GM21737 (cell line): ENCODE data around the gene NLN.
"Not testable (repeated sequence)": the region's sequence is repeated elsewhere in the genome, so short reads cannot be mapped to it uniquely, and the experiment has no call there.

Experiments used
- ATAC-seq: cut with Tn5 transposase; IDR thresholded peaks from one replicate; pipeline ENCODE4 v1.9.1; 2021; ENCODE audit warnings: mild to moderate bottlenecking, moderate library complexity; ENCODE audit not compliant: unreplicated experiment

NLN gene

DNA sequence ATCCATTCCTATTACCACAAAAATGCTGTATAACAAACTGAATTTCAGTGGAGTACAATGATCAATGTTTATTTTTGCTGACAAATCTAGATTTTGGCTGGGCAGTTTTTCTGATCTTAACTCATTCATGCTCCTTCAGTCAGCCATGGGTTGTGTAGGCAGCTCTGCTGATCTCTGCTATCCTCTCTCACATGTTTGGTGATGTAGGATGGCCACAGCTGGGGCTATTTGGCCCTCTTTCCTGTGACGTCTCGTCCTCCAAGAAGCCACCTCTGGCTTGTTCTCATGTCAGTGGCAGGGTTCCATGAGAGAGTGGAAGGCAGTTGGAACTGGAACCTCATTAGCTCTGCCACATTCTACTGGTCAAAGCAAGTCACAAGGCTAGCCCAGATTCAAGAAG is 8.9 kb downstream of the NLN start:
- ATAC-seq: no peak

DNA sequence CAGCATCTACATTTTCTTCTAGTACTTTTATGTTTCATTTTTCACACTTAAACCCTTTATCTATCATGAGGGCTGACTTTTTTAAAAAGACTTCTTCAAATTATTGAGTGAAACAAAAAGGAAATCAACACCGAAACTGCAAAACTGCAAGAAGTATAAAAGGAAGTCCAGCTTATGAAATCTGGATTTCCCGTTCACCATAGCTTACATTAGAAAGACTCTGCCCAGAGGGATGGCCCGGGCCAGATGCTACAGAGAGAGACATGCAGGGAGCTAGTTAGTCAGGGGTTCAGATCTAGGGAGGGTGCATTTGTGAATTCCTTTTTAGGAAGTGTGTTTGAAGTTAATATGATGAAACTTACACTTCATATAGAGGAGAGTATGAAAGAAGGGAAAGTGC is 10.0 kb downstream of the NLN start:
- ATAC-seq: not testable (repeated sequence)

DNA sequence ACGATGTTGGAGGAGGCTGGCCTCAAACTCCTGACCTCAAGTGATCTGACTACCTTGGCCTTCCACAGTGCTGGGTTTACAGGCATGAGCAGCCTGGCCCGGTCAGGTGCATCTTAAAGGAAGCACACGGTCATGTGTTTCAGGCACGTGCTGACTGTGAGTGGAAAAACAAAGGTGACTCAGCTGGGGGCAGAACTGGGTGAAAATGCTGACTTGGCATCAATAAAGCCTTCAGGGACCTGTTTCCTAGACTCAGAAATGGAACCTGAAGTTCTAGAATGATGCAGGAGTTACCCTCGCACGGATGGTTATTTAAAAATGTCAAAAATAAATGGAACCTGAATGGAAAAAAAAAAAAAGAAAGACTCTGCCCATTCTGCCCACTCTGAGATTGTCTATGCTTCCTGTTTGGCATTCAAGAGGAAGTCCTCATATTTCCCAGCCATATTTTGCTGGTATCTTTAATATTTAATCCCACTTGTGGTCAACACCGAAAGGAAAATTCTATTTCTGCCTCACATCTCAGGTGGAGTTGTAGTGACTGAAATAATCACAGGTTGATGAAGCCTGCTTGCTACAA is 12.3 kb downstream of the NLN start:
- ATAC-seq: not testable (repeated sequence)

DNA sequence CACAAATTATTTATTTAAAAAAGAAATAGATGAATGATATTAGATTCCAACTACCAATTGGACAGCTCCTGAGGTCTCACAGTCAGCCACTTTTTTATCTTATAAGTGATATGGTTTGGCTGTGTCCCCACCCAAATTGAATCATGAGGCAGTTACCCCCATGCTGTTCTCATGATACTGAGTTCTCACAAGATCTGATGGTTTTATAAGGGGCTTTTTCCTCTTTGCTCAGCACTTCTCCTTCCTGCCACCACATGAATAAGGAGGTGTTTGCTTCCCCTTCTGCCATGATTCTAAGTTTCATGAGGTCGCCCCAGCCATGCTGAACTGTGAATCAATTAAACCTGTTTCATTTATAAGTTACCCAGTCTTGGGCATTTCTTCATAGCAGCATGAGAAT is 12.9 kb downstream of the NLN start:
- ATAC-seq: no peak

DNA sequence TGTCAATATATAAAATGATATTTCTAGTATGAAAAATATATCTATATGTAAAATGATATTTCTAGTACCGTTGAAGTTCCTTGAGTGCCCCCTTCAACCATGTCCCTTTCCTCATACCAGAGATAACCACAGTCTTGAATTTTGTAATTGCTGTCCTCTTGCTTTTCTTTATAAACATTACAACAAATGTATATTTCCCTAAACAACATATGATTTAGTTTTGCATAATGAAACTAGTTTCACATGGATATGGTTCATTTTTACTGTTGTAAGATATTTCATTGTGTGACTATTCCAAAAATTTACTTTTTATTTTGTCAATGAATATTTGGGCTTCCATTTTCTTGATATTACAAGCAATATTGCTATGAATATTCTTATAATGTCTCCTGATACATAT is 14.0 kb downstream of the NLN start:
- ATAC-seq: no peak

DNA sequence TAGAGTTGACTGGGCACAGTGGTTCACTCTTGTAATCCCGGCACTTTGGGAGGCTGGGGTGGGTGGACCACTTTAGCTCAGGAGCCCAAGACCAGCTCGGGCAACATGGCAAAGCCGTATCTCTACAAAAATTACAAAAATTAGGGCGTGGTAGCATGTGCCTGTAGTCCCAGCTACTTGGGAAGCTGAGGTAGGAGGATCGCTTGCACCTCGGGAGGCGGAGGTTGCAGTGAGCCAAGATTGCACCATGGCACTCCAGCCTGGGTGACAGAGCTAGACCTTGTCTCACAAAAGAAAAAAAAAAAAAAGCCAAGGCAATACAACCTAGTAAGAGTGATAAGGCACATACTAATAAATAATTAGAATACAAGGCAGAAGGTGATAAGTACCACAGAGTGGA is 15.8 kb downstream of the NLN start:
- no peak for ATAC-seq

DNA sequence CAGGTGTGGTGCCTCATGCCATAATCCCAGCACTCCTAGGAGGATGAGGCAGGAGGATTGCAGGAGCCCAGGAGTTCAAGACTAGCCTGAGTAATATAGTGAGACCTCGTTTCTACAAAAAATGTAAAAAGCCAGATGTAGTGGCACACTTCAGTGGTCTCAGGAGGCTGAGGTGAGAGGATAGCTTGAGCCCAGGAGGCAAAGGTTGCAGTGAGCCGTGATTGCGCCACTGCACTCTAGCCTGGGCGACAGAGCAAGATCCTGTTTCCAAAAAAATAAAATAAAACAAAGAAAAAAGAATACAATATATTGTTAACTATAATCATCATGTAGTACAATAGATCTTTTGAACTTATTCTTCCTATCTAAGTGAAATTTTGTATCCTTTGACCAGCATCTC is 16.3 kb downstream of the NLN start:
- no peak for ATAC-seq

DNA sequence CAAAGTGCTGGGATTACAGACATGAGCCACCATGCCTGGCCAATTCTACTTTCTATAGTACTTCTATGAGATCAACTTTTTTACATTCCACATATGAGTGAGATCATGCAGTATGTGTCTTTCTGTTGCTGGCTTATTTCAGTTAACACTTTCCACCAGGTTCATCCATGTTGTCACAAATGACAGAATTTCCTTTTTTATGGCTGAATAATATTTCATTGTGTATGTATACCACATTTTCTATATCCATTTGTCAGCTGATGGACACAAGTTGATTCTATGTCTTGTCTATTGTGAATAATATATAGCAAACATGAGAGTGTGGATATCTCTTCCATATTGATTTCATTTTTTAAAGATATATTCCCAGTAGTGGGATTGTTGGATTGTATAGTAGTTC is 17.2 kb downstream of the NLN start:
- ATAC-seq: no peak

DNA sequence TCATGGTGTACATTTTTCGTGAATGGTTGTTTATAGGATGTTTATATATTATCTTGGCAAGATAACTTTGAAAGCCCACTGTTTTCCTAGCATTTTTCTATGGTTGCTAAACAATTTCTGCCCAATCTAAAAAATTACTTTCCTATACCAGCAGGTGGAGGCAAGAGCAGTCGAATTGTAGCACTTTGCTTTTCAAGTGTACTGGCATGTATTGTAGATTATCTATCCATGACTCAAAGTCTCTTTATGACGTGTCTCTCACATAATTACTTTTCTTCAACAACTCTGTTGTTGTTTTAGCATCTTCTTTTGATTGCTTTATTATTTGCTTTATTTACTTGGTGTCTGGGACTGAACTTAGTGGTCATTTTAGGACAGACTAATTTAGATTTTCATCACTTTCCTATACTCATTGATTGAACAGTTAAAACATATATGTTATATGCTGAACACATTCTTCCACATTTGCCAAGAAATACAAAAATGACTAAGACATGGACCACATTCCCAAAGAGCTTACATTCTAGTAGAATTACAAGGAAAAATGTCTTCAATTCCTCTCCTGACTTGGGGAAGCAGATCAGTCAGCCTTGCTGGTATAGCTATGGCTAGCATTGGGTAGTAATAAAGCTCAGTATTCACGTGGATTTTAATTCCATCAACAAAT is 20.7 kb downstream of the NLN start:
- ATAC-seq: peak; percentile 74

DNA sequence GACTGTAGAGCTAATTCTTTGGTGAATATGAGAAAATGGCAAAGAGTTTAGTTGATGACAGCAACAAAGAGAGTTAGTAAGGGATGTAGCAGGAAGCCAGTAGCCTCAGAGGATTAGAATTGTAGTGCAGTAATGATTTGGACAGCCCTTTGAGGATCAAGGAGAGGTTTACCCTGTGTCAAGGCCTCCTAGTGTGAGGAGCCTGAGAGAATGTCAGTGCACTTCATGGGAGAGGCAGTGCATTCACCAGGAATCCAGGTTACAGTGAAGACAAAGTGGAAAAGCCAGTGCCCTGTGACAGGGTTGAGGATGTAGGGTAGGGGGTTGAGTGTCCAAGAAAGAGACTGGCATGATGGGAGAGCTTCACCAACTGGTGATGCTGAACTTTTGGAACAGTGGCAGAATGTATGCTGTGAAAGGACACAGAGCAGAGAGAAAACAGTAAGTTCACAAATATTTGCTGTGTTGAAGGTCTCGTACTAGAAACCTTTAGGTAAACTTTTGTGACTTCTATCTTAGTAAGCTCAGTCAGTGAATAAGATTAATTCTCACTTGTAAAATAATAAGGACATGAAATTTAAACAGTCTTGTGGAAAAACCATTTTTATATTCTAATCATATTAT is 27.3 kb downstream of the NLN start:
- no peak for ATAC-seq

DNA sequence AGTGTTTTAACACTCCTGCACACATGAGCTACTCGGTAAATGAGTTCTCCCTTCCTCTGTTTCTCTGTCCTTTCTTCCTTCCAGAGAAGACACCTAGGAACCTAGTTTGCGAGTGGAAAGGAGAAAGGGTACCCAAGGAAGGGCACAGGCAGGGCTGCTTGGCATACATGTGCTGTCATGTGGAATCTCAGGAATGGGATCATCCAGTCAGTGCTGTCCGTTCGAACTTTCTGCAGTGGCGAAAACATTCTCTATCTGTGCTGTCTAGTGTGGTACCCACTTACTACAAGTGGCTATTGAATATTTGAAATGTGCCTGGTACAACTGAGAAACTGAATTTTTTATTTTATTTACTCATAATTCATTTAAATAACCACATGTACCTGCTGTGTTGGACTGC is 28.0 kb downstream of the NLN start:
- no peak for ATAC-seq

DNA sequence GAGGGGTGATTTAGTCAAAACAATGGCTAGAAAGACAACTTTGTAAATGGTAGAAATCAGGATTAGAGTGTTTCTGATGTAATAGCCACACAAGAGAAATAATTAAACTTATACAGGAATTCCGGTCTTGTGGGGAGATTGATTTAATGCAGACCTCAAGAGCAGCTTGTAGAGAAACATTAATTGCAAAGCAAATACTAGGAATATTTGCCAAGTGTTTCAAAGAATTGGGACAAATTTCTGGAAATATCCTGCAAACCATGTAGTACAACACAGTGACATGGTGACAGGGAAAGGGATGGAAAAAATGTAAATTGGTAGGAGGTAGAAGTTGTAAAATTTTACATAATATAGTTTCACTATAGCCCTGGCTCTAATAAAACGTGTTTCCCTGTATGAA is 28.9 kb downstream of the NLN start:
- no peak for ATAC-seq

DNA sequence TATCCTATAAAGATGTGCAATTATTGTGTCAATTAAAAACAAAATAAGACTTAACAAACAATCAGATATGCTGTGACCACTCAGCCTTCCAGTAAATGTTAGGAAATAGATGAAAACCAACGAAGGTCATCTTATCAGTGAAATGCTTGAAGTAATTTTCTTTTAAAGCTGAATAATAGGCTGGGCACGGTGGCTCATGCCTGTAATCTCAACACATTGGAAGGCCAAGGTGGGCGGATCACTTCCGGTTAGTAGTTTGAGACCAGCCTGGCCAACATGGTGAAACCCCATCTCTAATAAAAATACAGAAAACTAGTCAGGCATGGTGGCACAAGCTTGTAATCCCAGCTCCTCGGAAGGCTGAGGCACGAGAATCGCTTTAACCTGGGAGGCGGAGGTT is 31.2 kb downstream of the NLN start:
- no peak for ATAC-seq

DNA sequence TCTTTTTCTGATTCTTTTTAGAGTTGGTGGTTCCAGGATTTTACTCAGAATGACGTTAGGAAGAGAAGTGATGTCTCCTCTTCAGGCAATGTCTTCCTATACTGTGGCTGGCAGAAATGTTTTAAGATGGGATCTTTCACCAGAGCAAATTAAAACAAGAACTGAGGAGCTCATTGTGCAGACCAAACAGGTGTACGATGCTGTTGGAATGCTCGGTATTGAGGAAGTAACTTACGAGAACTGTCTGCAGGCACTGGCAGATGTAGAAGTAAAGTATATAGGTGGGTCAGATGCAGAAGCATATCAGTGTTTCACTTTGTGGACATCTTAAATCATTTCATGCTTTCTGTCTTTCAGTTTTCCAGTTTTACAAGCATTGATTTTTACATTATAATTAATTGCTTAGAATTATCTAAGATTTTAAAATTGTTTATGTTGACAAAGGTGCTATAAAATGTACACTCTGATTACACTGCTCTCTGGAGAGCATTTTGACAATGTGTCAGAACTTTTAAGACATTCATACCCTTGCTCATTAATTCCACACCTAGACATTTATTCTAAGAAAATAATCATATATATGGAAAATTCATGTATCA is 36.6 kb downstream of the NLN start:
- no peak for ATAC-seq

DNA sequence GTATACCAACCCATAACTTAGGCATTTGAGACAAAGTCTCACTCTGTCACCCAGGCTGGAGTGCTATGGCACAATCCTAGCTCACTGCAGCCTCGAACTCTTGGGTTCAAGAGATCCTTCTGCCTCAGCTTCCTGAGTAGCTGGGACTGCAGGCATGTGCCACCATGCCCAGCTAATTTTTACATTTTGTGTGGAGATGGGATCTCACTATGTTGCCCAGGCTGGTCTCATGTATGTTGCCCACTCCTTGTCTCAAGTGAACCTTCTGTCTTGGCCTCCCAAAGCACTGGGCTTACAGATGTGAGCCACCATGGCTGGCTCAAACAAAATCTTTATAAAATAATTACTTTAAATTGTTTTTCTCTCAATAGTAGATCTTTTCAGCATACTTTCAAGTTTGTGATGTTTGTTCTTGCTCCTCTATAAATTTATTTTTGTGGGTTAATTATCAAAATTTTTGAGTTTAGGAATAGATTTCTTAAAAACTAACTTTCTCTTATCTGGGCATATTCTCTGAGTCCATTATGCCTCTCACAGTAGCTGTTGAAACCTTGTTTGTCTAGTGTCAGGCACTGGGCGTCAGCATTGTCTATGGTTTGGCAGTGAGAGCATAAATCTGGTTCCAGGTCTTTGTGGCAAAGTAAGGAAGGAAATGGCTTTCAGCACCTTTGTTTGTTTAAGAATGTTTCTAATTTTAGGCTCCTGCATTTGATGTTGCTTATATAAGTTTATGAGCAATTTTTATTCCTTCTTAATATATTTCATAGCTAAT is 38.7 kb downstream of the NLN start:
- ATAC-seq: no peak

DNA sequence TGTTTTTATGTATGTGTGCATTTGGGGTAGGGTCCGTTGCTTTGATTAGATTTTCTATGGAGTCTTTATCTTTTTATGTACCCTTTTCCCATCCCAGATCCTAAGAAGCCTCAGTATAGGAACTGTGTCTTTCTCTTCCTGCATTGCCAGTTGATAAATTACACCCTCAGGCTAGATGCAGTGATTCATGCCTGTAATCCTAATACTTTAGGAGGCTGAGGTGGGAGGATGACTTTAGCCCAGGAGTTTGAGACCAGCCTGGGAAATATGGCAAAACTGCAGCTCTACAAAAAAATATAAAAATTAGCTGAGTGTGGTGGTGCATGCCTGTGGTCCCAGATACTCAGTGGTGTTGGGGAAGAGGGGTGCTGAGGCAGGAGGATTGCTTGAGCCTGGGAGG is 40.2 kb downstream of the NLN start:
- no peak for ATAC-seq

DNA sequence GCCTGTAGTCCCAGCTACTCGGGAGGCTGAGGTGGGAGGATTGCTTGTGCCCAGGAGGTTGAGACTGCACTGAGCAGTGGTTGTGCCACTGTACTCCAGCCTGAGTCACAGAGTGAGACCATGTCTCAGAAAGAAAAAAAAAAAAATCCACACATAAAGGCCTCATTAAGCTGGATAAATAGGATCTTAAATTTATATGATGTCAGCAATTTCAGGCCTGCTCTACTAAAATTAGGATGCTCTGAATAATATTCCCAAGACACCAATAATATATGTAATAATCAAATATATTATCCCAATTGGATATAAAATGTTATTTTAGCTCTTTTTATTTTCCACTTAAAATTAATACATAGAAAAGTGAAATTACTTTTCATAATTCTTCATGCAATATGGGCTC is 43.6 kb downstream of the NLN start:
- no peak for ATAC-seq

DNA sequence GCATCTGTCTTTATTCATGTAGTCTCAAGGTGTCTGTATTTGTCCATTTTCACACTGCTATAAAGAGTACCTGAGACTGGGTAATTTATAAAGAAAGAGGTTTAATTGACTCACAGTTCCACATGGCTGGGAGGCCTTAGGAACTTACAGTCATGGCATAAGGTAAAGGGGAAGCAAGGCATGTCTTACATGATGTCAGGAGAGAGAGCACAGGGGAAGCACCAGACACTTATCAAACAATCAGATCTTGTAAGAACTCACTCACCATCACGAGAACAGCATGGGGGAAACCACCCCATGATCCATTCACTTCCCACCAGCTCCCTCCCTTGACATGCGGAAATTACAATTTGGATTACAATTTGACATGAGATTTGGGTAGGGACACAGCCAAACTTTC is 44.2 kb downstream of the NLN start:
- no peak for ATAC-seq

DNA sequence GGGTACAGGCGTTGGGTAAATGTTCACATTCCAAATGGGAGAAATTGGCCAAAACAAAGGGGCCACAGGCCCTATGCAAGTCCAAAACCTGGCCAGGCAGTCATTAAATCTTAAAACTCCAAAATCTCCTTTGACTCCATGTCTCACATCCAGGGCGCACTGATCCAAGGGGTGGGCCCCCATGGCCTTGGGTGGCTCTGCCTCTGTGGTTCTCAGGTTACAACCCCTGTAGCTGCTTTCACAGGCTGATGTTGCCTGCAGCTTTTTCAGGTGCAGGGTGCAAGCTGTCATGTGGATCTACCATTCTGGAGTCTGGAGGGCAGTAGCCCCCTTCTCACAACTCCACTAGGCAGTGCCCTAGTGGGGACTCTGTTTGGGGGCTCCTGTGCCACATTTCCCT is 44.8 kb downstream of the NLN start:
- no peak for ATAC-seq

DNA sequence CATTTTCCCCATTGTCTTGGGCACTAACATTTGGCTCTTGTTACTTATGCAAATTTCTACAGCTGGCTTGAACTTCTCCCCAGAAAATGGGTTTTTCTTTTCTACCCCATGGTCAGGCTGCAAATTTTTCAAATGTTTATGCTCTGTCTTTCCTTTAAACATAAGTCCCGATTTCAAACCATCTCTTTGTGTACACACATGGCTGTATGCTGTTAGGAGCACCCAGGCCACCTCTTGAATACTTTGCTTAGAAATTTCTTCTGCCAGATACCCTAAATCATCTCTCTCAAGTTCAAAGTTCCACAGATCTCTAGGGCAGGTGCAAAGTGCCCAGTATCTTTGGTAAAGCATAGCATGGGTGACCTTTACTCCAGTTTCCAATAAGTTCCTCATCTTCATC is 45.6 kb downstream of the NLN start:
- no peak for ATAC-seq

DNA sequence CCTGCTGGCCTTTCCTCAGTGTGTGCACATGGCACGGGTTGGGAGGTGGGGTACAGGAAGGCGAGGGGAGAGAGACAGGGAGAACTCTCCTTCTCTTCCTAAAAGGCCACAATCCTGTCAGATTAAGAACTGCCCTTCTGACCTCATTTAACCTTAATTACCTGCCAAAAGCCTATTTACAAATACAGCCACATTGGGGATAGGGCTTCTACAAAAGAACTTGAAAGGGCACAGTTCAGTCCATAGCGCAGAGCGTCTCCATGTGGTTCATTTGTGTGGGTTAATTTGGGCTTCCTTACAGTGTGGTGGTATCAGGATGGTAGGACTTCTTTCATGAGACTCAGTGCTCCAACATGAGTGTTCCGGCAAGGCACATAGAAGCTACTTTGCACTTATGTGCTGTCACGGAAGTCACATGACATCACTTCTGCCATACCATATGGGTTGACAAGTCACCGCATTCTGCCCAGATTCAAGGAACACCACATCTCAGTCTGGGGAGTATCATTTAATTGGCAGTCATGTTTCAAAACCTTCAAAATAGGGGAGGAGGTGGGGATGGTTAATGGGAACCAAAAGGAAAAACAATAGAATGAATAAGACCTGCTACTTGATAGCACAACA is 46.8 kb downstream of the NLN start:
- ATAC-seq: no peak
